ENCODE results near the gene KRT32. TPM values are rescaled to one million over a fixed set of nuclear protein-coding genes. Genes with fewer than 3 reads are reported as not detected.

Gene KRT32
- total and polyA plus RNA-seq, 7 donors: not detected

DNA sequence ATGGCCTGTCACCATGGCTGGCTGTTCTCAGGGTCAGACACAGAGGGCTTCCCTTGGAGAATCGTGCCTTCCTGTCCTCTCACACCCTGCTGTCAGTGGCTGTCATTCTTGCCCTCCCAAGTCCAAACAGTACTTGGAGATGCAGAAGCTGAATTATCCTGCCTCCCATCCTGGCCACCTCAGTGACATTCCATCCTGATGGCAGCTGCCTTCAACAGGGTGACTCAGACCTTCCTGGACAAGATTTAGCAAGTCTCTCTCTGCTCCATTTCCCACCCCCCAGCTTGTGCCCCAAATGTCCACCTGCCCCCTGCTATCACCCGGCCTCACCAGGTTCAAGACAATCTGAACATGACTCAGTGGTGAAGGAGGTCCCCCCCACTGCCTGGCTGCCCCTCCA, 27.3 kb upstream of the KRT32 start:
- no peak for DNase-seq
- intact Hi-C loops (cut with DNase I): no loop called here
- Histone ChIP-seq H3K36me3 (no peaks in the 10 kb centered on the region), H3K27ac (no peak overlapping the region), H3K4me3 (no peak overlapping the region), H3K4me1 (no peaks in the 10 kb centered on the region), H3K9me3 (no peaks in the 10 kb centered on the region), H3K27me3 (no peaks in the 10 kb centered on the region)
- 76 to 81% methylated on average over 2 of the region's 2 CpGs for WGBS, 2 donors
- TF ChIP-seq POLR2AphosphoS5 (IDR thresholded peaks at IDR 0.05): no peak
- TF ChIP-seq, protein P1, sequence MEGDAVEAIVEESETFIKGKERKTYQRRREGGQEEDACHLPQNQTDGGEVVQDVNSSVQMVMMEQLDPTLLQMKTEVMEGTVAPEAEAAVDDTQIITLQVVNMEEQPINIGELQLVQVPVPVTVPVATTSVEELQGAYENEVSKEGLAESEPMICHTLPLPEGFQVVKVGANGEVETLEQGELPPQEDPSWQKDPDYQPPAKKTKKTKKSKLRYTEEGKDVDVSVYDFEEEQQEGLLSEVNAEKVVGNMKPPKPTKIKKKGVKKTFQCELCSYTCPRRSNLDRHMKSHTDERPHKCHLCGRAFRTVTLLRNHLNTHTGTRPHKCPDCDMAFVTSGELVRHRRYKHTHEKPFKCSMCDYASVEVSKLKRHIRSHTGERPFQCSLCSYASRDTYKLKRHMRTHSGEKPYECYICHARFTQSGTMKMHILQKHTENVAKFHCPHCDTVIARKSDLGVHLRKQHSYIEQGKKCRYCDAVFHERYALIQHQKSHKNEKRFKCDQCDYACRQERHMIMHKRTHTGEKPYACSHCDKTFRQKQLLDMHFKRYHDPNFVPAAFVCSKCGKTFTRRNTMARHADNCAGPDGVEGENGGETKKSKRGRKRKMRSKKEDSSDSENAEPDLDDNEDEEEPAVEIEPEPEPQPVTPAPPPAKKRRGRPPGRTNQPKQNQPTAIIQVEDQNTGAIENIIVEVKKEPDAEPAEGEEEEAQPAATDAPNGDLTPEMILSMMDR (IDR thresholded peaks at IDR 0.05): no peak
- no peak for TF ChIP-seq EP300 (IDR thresholded peaks at IDR 0.05)
- no peak for TF ChIP-seq POLR2A (IDR thresholded peaks at IDR 0.05)

DNA sequence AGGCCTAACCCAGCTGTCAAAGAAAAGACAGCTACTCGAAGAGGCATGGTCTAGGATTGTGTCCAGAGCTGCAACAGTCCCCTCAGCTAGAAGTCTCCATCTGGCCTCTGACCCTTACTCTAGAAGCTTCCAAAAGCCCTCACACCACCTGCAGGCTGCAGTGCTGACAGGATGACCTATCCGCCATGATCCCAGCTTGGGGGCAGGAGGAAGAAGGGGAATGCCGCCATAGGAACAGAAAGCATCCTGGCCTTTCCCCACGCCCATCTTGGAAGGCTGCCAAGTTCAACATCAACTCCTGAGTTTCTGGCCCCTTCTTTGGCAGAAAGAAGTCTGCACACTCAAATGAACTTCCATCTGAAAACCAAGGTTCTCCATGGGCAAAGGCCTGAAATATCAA, 25.6 kb upstream of the KRT32 start:
- H3K4me3 ChIP-seq: no peak overlapping the region
- peak overlapping the region in 1 of 4 donors; percentile 33 for H3K27ac ChIP-seq
- H3K36me3 ChIP-seq: no peaks in the 10 kb centered on the region
- no peaks in the 10 kb centered on the region for H3K9me3 ChIP-seq
- intact Hi-C loops (cut with DNase I): no loop called here
- DNase-seq: no peak
- no peaks in the 10 kb centered on the region for H3K4me1 ChIP-seq
- WGBS, 2 donors: 42 to 53% methylated on average over 4 of the region's 4 CpGs
- TF ChIP-seq POLR2AphosphoS5 (IDR thresholded peaks at IDR 0.05) (no peak), POLR2A (IDR thresholded peaks at IDR 0.05) (no peak), EP300 (IDR thresholded peaks at IDR 0.05) (no peak)
- TF ChIP-seq, protein P1 (IDR thresholded peaks at IDR 0.05): no peak
- H3K27me3 ChIP-seq: no peaks in the 10 kb centered on the region

GRCh38 chr17:41492351-41492750, 25.2 kb upstream of the KRT32 start:
- DNase-seq: no peak
- intact Hi-C loops (cut with DNase I): no loop called here
- H3K4me1 ChIP-seq: no peaks in the 10 kb centered on the region
- H3K9me3 ChIP-seq: no peaks in the 10 kb centered on the region
- H3K27ac ChIP-seq: peak overlapping the region in 1 of 4 donors; percentile 33
- H3K36me3 ChIP-seq: no peaks in the 10 kb centered on the region
- TF ChIP-seq POLR2A (IDR thresholded peaks at IDR 0.05) (no peak), EP300 (IDR thresholded peaks at IDR 0.05) (no peak)
- TF ChIP-seq, protein P1 (IDR thresholded peaks at IDR 0.05): no peak
- no peaks in the 10 kb centered on the region for H3K27me3 ChIP-seq
- 66 to 68% methylated on average over 6 of the region's 6 CpGs for WGBS, 2 donors
- H3K4me3 ChIP-seq: no peak overlapping the region

GRCh38 chr17:41491476-41491875, 24.3 kb upstream of the KRT32 start:
- no peak overlapping the region for H3K27ac ChIP-seq
- intact Hi-C loops (cut with DNase I): no loop called here
- H3K27me3 ChIP-seq: no peaks in the 10 kb centered on the region
- H3K4me1 ChIP-seq: no peaks in the 10 kb centered on the region
- H3K4me3 ChIP-seq: no peak overlapping the region
- TF ChIP-seq EP300 (IDR thresholded peaks at IDR 0.05): no peak
- no peak for TF ChIP-seq POLR2A (IDR thresholded peaks at IDR 0.05)
- TF ChIP-seq, protein P1 (IDR thresholded peaks at IDR 0.05): no peak
- TF ChIP-seq POLR2AphosphoS5 (IDR thresholded peaks at IDR 0.05): no peak
- no peak for DNase-seq
- no peaks in the 10 kb centered on the region for H3K36me3 ChIP-seq
- WGBS, 2 donors: 39 to 60% methylated on average over 2 of the region's 2 CpGs
- H3K9me3 ChIP-seq: no peaks in the 10 kb centered on the region

Measured in sigmoid colon (tissue), 7 donors.